Activated CD4-positive, alpha-beta T cell treated with anti-CD3 and anti-CD28 coated beads for 4 hours (primary cell): ENCODE results near the gene SLC11A1.

ENCODE experiments used
- DNase-seq, 2 donors: peaks; one replicate each; pipeline ENCODE4 v3.0.0-alpha.2; 2020

SLC11A1 gene

DNA sequence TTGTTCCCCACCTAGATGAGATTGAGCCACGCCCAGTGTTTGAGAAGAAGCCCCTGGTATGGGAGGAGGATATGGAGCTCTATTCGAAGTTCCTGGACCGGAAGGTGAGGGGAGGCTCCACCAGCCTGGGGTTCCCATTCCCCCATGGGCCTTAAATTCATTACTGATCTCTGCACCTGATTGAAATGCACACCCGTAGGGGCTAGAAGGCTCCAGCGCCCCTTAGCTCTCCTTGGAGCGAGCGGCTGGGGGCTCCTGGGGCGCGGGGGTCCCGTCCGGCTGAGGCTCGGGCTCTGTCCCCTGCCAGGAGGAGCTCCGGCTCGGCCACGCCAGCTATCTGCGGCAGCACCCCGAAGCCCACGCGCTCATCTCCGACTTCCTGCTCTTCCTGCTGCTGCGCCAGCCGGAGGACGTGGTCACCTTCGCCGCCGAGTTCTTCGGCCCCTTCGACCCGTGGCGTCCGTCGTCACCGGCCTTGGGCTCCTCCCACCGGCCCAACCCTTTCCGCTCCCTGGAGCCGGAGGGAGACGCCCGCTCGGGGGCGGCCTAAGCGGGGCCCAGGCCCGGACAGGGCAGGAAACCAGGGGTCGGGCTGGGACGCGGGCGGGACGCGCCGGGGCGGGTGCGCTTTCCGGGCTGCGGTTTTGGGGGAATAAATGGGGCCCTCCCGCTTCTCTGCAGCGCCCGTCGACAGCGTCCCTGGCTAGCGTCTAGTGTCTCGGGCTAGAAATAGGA is 14.5 kb upstream of the SLC11A1 start:
- DNase-seq, result peak; percentile 54 to 68

DNA sequence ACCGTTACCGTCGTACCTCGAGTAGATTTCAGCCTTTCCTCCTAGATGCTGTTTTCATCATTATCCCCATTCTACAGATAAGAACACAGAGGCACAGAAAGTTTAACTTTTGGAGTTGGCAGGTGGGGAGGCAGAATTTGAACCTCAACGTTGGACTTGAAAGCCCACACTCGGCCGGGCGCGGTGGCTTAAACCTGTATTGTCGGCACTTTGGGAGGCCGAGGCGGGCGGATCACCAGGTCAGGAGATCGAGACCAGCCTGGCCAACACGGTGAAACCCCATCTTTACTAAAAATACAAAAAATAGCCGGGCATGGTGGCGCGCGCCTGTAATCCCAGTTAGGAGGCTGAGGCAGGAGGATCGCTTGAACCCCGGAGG is 13.9 kb upstream of the SLC11A1 start:
- no peak for DNase-seq

DNA sequence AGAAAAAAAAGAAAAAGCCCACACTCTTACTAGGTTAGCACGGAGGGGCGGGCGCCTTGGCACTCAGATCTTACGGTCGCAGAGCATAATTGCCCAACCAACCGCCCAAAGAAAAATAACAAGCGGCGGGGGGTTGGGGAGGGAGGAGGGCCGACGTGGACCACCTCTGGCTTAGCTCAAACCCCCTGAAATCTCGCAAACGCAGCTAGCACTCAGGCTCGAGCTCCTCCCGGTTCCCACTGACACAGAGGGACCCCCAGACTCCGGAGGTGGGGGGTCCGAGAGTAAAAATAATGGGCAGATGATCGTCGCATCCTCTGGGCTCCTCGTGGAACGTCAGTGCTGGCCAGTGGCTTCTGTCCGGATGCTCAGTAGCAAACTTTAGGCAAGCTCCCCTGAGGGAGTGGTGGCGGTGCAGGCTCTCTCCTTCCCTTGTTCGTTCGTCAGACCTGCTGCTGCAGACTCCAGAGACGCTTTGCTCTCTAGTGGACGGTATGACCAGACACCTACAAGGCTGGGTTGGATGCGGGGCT is 13.4 kb upstream of the SLC11A1 start:
- no peak for DNase-seq

DNA sequence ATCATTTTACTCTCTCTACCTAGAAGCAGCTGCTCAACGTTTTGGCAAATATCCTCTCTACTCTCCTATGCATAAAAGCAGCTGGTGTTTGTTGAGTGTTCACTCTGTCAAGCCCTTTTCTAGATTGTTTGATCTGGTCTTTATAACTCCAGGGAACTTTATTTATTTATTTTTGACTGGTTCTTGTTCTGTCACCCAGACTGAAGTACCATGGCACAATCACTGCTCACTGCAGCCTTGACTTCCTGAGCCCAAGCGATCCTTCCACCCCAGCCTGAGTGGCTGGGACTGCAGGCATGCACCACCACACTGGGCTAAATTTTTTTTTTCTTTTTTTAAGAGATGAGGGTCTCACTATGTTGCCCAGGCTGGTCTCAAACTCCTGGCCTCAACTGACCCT is 12.7 kb upstream of the SLC11A1 start:
- no peak for DNase-seq

DNA sequence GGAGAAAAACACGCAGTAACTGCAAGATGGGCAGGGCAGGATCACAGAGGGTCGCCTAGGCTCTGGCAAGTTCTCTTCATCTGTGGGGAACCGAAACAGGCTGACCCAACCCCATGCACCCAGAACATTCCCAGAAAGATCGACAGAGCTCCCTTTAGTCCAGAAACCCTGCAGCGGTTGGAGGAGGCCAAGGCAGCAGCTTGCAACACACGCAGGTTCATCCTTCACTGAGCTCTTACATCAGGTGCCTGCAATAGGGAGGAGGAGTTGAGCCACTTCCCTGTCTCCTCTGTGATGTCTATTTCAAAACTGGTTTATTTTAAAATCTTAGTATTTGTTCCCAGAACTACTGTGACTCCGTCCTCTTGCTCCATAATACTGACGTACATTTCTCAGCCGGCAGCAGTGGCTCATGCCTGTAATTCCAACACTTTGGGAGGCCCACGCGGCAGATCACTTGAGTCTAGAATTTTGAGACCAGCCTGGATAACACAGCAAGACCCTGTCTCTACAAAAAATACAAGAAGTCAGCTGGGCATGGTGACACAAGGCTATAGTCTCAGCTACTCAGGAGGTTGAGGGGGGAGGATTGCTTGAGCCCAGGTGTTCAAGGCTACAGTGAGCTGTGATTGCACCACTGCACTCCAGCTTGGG is 11.5 kb upstream of the SLC11A1 start:
- no peak for DNase-seq

DNA sequence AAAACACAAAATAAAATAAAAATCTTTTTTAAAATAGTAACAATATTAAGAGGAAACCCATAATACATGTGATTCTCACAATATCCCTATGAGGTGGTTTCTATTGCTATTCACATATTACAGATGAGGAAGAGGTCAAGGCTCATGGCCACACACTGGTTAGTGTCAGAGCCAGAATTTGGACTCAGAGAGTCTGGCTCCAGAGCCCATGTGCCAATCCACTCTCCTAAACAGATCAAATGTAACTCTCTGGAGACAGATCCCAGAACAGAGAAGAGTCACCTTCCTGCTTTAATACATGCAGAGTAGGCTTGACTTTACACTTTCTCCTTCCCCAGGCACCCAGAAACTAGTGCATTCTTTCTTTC is 10.1 kb upstream of the SLC11A1 start:
- no peak for DNase-seq

DNA sequence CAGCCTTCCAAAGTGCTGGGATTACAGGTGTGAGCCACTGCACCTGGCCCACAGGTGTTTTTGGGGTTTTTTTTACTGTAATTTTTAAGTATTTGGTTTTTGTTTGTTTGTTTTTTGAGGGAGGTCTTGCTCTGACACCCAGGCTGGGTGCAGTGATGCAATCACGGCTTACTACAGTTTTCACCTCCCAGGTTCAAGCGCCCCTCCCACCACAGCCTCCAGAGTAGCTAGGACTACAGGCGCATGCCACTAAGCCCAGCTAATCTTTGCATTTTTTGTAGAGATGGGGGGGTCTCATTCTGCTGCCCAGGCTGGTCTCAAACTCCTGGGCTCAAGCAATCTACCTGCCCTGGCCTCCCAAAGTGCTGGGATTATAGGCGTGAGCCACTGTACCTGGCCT is 7.3 kb upstream of the SLC11A1 start:
- no peak for DNase-seq

DNA sequence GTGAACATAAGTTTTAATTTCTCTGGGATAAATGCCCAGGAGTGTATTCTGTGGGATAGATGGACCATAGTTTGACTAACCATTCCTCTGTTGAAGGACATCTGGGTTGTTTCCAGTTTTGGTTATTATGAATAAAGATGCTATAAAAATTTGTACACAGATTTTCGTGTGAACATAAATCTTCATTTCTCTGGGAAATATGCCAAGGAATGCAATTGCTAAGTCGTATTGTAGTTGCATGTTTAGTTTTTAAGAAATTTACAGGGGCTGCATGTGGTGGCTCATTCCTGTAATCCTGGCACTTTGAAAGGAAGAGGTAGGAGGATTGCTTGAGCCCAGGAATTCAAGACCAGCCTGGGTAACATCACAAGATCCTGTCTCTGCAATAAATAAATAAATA is 6.9 kb upstream of the SLC11A1 start:
- no peak for DNase-seq

DNA sequence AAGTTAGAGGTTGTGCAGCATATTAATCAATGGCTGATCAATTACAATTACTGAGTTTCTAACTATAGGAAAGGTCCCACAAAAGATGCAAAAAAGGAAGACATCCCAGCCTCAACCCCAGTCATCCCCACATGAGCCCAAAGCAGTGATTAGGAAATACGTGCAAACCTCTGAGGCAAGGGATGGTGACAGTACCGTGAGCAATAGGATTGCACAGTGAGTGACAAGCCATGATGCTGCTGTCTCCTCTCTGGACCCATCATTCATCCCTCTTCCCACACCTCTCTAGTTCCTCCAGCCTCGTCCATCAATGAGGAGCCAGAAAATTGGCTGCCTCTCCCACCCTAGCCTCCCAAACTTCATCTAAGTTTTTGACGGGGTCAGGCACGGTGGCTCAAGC is 4.0 kb upstream of the SLC11A1 start:
- DNase-seq, result no peak

DNA sequence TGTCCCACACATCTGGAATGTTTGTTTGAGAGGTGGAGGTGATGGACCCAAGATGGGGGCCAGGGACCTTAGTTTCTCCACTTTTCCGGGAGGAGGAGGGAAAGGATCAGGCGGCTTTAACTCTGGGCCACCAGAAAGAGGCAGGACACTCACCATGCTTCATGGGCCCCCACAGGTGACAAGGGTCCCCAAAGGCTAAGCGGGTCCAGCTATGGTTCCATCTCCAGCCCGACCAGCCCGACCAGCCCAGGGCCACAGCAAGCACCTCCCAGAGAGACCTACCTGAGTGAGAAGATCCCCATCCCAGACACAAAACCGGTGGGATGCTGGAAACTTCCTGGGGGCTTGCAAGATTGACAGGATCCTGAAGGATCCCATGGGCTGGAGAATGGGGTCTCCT is 712 bp downstream of the SLC11A1 start:
- no peak for DNase-seq

DNA sequence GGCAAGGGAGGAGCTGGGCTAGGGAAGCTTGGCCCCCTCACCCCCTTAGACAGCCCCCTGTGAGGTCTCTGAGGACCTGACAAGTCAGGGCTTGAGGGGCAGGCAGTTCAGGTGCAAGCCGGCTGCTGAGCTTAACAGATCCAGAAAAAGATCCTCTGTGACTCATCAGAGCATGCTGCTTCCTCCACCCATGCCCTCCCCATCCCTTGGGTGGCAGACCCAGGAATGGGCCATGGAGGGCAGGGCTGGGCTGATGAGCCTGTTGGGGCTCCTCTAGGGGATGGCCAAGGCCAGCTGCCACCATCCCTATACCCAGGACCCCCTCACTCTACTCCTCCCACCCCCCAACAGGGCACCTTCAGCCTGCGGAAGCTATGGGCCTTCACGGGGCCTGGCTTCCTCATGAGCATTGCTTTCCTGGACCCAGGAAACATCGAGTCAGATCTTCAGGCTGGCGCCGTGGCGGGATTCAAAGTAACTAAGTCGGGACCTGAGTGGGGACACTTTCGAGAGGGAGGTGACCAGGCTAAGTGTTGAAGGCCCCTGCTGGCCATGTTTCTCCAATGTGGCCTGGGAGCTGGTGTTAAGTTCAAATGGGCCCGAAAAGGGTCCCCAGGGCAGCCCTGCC is 1.9 kb downstream of the SLC11A1 start:
- no peak for DNase-seq

DNA sequence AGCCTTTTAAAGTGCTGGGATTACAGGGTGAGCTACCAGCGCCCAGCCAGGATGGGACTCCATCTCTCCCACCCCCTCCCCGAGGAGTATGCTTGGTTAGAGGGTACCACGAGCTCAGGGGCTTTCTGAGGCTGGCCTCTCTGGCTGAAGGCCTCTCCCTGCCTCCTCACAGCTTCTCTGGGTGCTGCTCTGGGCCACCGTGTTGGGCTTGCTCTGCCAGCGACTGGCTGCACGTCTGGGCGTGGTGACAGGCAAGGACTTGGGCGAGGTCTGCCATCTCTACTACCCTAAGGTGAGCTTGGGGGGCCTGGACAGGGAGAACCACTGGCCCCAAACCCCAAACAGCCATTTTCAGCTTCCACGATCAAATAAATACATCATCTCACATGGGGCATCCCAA is 2.9 kb downstream of the SLC11A1 start:
- DNase-seq, result no peak

DNA sequence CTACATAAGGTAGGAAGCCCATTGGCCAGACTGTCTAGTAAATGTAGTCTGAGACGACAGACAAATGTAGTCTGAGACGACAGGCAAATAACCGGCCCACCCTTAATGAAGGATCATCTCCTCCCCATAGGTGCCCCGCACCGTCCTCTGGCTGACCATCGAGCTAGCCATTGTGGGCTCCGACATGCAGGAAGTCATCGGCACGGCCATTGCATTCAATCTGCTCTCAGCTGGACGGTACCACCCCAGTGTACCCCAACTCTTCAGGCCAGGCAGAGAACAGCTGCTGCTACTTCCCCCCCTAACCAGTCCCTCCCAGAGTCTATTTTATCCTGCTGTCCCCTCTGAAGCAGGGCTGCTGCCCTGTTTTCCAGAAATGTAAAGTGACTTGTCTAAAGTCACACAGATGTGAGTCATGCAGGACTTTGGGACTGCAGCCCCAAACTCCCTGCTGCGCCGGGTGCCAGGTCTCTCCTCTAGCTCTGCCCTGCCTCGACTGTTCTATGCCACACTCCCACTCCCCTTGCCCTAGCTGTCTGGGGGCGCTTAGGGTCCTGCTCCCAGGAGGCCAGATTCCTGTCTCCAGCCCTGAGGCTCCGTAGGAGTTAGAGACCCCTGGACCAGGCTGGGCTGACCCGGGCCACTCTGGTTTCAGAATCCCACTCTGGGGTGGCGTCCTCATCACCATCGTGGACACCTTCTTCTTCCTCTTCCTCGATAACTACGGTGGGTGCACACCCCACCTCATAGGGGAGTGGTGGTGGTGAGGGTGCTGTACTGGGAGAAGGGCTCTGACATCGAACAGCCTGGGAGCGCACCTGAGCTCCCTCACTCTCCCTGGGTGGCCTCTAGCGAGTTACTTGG is 4.7 kb downstream of the SLC11A1 start:
- DNase-seq, result no peak

DNA sequence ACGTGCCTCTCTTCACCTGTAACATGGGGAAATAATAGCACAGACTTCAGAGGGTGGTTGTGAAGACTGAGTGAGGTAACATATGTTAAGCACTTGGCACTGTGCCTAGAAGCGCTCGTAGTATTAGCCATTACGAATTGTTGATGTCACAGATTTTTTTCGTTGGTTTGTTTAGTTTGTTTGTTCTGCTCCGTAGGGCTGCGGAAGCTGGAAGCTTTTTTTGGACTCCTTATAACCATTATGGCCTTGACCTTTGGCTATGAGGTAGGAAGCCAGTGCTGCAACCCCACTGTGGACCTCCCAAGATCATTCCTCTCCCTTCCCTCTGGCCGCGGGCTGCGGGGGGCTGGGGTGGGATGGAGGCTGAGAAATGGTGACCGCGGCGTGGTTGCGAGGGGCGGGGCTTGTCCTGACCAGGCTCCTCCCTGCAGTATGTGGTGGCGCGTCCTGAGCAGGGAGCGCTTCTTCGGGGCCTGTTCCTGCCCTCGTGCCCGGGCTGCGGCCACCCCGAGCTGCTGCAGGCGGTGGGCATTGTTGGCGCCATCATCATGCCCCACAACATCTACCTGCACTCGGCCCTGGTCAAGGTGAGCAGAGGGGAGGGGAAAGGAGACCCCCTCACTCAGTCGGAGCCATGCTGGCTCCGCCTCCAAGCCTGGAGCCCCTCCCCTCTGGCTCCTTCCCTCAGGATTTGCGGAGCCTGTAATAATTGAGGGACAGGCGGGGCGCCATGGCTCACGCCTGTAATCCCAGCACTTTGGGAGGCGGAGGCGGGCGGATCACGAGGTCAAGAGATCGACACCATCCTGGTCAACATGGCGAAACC is 5.5 kb downstream of the SLC11A1 start:
- no peak for DNase-seq

DNA sequence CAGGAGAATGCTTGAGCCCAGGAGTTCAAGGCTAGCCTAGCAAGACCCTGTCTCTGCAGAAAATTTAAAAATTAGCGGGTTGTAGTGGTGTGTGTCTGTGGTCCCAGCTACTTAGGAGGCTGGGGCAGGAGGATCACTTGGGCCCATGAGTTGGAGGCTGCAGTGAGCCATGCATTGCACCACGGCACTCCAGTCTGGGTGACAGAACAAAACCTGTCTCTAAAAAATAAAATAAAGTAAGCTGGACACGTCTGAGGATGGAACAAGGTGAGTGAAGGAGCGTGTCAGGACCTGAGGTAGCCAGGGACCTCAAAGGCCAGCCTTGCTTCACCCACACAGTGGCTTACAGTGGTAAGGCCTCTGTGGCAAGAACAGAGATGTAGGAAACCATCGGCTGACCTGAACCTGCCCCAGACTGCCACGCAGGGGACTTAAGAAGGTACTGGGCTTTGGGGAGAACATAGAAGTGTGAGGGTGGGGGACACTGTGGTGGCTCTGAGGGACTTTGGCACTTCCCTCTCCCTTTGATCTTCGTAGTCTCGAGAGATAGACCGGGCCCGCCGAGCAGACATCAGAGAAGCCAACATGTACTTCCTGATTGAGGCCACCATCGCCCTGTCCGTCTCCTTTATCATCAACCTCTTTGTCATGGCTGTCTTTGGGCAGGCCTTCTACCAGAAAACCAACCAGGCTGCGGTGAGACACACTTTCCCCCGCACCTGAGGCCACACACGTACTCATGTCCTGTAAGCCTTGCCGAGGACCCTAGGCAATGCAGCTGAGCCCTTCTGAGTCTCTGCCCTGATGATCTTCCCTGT is 7.5 kb downstream of the SLC11A1 start:
- DNase-seq, result no peak

DNA sequence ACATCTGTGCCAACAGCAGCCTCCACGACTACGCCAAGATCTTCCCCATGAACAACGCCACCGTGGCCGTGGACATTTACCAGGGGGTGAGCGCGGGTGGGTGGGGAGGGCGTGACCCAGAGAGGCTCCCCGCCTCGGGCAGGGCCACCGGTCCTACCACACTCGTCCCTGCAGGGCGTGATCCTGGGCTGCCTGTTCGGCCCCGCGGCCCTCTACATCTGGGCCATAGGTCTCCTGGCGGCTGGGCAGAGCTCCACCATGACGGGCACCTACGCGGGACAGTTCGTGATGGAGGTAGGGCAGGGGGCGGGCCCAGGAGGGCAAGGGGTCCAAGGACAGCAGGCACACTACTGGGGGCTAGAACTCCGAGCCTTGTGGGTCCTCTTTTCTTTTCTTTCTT is 9.1 kb downstream of the SLC11A1 start:
- DNase-seq, result no peak

DNA sequence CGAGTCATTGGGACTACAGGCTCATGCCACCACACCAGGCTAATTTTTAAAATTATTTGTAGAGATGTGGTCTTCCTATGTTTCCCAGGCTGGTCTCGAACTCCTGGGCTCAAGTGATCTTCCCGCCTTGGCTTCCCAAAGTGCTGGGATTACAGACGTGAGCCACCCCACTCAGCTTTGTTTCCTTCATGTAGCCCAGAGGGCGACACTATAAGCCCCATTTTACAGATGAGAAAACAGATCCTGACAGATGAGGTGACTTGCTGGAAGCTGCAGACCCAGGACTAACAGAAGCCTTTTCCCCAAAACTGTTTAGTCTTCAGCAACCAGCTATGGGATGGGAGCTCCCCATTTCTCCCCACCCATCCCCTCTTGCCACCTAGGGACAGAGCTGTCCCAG is 10.4 kb downstream of the SLC11A1 start:
- no peak for DNase-seq

DNA sequence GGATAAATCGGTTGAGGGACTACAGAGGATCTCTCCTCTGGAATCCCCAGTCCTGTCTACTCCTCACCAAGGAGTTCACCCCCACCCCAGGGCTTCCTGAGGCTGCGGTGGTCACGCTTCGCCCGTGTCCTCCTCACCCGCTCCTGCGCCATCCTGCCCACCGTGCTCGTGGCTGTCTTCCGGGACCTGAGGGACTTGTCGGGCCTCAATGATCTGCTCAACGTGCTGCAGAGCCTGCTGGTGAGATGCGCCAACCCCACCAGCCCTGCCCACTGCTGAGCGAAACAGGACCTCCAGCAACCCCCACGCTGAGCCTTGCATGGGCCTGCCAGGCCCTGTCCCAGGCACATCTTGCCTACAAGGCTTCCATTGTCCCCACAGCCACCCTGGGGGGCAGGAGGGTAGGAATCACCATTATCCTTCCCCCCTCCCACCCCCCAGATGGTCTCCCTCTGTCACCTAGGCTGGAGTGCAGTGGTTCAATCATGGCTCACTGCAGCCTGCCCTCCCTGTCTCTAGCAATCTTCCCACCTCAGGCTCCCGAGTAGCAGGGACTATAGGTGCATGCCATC is 10.9 kb downstream of the SLC11A1 start:
- DNase-seq, result no peak

DNA sequence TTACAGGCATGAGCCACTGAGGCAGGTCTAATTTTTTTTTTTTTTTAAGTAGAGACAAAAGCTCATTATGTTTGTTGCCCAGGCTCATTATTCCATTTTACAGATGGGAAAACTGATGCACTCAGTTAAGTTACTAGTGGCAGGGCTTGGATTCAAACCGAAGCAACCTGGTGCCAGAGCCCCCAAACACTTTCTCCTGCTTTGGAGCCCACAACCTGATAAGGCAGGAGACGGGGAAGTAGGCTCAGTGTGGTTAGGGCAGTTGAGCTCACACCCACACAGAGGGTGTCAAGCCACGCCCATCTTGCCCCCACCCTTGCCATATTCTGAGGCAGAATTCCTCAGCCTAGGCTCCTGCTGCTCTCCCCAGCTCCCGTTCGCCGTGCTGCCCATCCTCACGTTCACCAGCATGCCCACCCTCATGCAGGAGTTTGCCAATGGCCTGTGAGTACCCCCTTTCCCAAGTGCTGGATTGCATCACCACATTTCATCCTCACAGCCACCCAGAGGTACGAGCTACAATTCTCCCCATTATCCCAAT is 11.7 kb downstream of the SLC11A1 start:
- DNase-seq, result no peak

DNA sequence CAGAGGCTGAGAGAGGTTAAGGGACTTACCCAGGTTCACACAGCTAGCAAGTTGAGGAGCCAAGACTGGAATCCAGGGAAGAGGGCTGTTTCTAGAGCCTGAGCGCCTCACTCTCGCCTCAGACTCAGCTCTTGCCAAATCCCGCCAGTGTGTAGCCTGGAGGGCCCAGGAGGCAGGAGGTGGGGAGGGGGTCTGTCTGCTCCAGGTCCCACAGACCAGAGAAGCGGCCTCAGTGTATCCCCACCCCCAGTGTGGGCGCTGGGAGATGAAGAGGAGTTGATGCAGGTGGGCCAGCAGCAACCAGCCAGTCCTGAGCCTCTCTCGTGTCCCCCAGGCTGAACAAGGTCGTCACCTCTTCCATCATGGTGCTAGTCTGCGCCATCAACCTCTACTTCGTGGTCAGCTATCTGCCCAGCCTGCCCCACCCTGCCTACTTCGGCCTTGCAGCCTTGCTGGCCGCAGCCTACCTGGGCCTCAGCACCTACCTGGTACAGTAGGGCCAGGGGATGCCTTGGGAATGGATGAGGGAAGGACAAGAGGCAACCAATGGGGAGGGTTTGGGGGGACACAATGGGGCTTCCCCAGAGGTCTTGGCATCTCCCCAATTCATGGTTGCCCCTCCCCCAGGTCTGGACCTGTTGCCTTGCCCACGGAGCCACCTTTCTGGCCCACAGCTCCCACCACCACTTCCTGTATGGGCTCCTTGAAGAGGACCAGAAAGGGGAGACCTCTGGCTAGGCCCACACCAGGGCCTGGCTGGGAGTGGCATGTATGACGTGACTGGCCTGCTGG is 12.4 kb downstream of the SLC11A1 start:
- DNase-seq, result no peak
